Endothelial cell (in vitro differentiated cells): Measurements from ENCODE around the gene C2orf81. TPM values are rescaled to one million over a fixed set of nuclear protein-coding genes. Genes with fewer than 3 reads are reported as not detected.

Source experiments
- DNase-seq: peaks from one replicate; pipeline ENCODE4 v3.0.0; 2021; ENCODE audit warnings: low spot score
- H3K27ac Mint-ChIP-seq: one replicate; pipeline ENCODE4 v1.8.0; 2021; ENCODE audit warnings: mixed read lengths, inconsistent platforms; ENCODE audit not compliant: unreplicated experiment
- H3K27me3 Mint-ChIP-seq: one replicate; pipeline ENCODE4 v1.8.0; 2021; ENCODE audit warnings: mild to moderate bottlenecking, moderate library complexity, mixed read lengths, inconsistent platforms; ENCODE audit not compliant: unreplicated experiment
- H3K36me3 Mint-ChIP-seq: one replicate; pipeline ENCODE4 v1.8.0; 2021; ENCODE audit warnings: mild to moderate bottlenecking, low read depth, mixed read lengths, inconsistent platforms; ENCODE audit not compliant: unreplicated experiment
- H3K4me1 Mint-ChIP-seq: one replicate; pipeline ENCODE4 v1.8.0; 2021; ENCODE audit warnings: mild to moderate bottlenecking, mixed read lengths, inconsistent platforms; ENCODE audit not compliant: unreplicated experiment
- H3K4me3 Mint-ChIP-seq: one replicate; pipeline ENCODE4 v1.8.0; 2021; ENCODE audit warnings: mild to moderate bottlenecking, mixed read lengths, inconsistent platforms; ENCODE audit not compliant: unreplicated experiment
- H3K9me3 Mint-ChIP-seq: one replicate; pipeline ENCODE4 v1.8.0; 2021; ENCODE audit warnings: mixed read lengths, inconsistent platforms; ENCODE audit not compliant: unreplicated experiment
- CTCF ChIP-seq: fragments of 200-600 bp; sonication (generic); IDR thresholded peaks from one replicate; pipeline ENCODE4 v1.5.0; 2021; ENCODE audit warnings: antibody characterized with exemption; ENCODE audit not compliant: unreplicated experiment
- total RNA-seq: library from RNA; stranded (reverse); fragmentation: NEBNext Ultra II Directional; extraction: Animal tissue kit (Norgen Biotek cat#: 25700); gene quantifications from one replicate; pipeline ENCODE4 v1.2.1, GENCODE V29; 2021; ENCODE audit not compliant: unreplicated experiment

The C2orf81 gene
- total RNA-seq, 1 donor from 2014 or later, result 5.0 TPM

GRCh38 chr2:74407682-74408081 is 13.7 kb downstream of the C2orf81 start:
- Mint-ChIP-seq H3K4me1 (peaks cover 3% of the 10 kb centered on the region), H3K27ac (no peak overlapping the region), H3K4me3 (no peak overlapping the region), H3K27me3 (peaks cover 6% of the 10 kb centered on the region), H3K36me3 (no peaks in the 10 kb centered on the region), H3K9me3 (no peaks in the 10 kb centered on the region)
- DNase-seq, result no peak
- TF ChIP-seq CTCF, result no peak

- H3K27ac Mint-ChIP-seq, result no peak overlapping the region
- no peak overlapping the region for H3K4me3 Mint-ChIP-seq
- TF ChIP-seq CTCF, result no peak
- peaks cover 6% of the 10 kb centered on the region for H3K27me3 Mint-ChIP-seq
- H3K36me3 Mint-ChIP-seq, result no peaks in the 10 kb centered on the region
- no peaks in the 10 kb centered on the region for H3K9me3 Mint-ChIP-seq
- no peaks in the 10 kb centered on the region for H3K4me1 Mint-ChIP-seq
- DNase-seq, result no peak
Observed at GRCh38 chr2:74406035-74406434, 15.4 kb downstream of the C2orf81 start.

- TF ChIP-seq CTCF, result no peak
- Mint-ChIP-seq H3K4me1 (peaks cover 4% of the 10 kb centered on the region), H3K36me3 (no peaks in the 10 kb centered on the region), H3K4me3 (no peak overlapping the region), H3K9me3 (no peaks in the 10 kb centered on the region), H3K27ac (no peak overlapping the region), H3K27me3 (peaks cover 5% of the 10 kb centered on the region)
- no peak for DNase-seq
Observed at GRCh38 chr2:74401891-74402290, 19.5 kb downstream of the C2orf81 start.

GRCh38 chr2:74399785-74400184 is 21.6 kb downstream of the C2orf81 start:
- DNase-seq, result no peak
- Mint-ChIP-seq H3K27me3 (peaks cover 4% of the 10 kb centered on the region), H3K4me3 (no peak overlapping the region), H3K27ac (no peak overlapping the region), H3K36me3 (no peaks in the 10 kb centered on the region), H3K4me1 (peaks cover 4% of the 10 kb centered on the region), H3K9me3 (no peaks in the 10 kb centered on the region)
- TF ChIP-seq CTCF, result peak; percentile 86

GRCh38 chr2:74396149-74396548 is 25.3 kb downstream of the C2orf81 start:
- no peak overlapping the region for H3K27ac Mint-ChIP-seq
- no peak for TF ChIP-seq CTCF
- H3K36me3 Mint-ChIP-seq, result no peaks in the 10 kb centered on the region
- no peak overlapping the region for H3K4me3 Mint-ChIP-seq
- no peaks in the 10 kb centered on the region for H3K9me3 Mint-ChIP-seq
- no peak for DNase-seq
- H3K4me1 Mint-ChIP-seq, result peaks cover 8% of the 10 kb centered on the region
- H3K27me3 Mint-ChIP-seq, result peaks cover 8% of the 10 kb centered on the region
